Panc1 (cell line): ENCODE results near the gene POU5F2. TPM values are rescaled to one million over a fixed set of nuclear protein-coding genes. Genes with fewer than 3 reads are reported as not detected.

Experiments used
- ATAC-seq: fragments of 200-7000 bp; cut with Tn5 transposase; 2 replicates; pipeline ENCODE4 v1.9.1; 2020; ENCODE audit warnings: mild to moderate bottlenecking, moderate library complexity
- BruUV-seq: library from RNA; stranded (reverse); fragments of 400-500 nt; replicated peaks from 2 replicates; lab custom pipeline; 2021; lab: Mats Ljungman, UMichigan
- CTCF ChIA-PET: fragments of 300-600 bp; sonication (Branson Sonifier 250); formaldehyde crosslinking; loops from one replicate; lab custom pipeline; 2022; ENCODE audit warnings: antibody characterized with exemption; lab: Charles Lee
- POLR2A ChIA-PET: fragments of 300-600 bp; sonication (Branson Sonifier 250); formaldehyde crosslinking; loops from one replicate; lab custom pipeline; 2022; ENCODE audit warnings: antibody characterized with exemption; lab: Charles Lee
- DNase-seq: peaks from one replicate; pipeline ENCODE4 v3.0.0-alpha.2; 2010; ENCODE audit warnings: low read depth, low spot score
- H3K27ac ChIP-seq: 2 replicates; pipeline ENCODE4 v1.5.1; 2011; ENCODE audit warnings: mild to moderate bottlenecking, low read length, inconsistent platforms
- H3K27me3 ChIP-seq: fragments of 200-500 bp; sonication (Bioruptor generic); 2 replicates; pipeline ENCODE4 v1.6.0; 2014; ENCODE audit warnings: low read length, inconsistent platforms; ENCODE audit not compliant: control insufficient read depth, insufficient read depth
- H3K36me3 ChIP-seq: fragments of 200-500 bp; sonication (Bioruptor generic); 2 replicates; pipeline ENCODE4 v1.5.1; 2014; ENCODE audit warnings: inconsistent platforms, mild to moderate bottlenecking, low read length, moderate library complexity; ENCODE audit not compliant: control insufficient read depth, insufficient read depth
- H3K4me1 ChIP-seq: 2 replicates; pipeline ENCODE4 v1.5.1; 2011; ENCODE audit warnings: inconsistent platforms, mild to moderate bottlenecking, low read length, moderate library complexity; ENCODE audit not compliant: control insufficient read depth, insufficient read depth
- H3K4me3 ChIP-seq, 2 experiments: 2 replicates each; pipeline ENCODE4 v1.5.1; 2011 to 2012; ENCODE audit warnings: low read depth in 2 of 2, low read length in 2 of 2, mild to moderate bottlenecking in 2 of 2, inconsistent platforms in 1 of 2, moderate library complexity in 1 of 2
- H3K9me3 ChIP-seq: fragments of 200-500 bp; sonication (Bioruptor generic); 2 replicates; pipeline ENCODE4 v1.5.1; 2014; ENCODE audit warnings: low read depth, mild to moderate bottlenecking, inconsistent platforms, low read length, moderate library complexity; ENCODE audit not compliant: control insufficient read depth, insufficient read depth
- CTCF ChIP-seq: fragments of 450-650 bp; IDR thresholded peaks from 2 replicates; pipeline ENCODE4 v1.5.1; 2017; ENCODE audit warnings: mild to moderate bottlenecking
- POLR2AphosphoS5 ChIP-seq: IDR thresholded peaks from 2 replicates; pipeline ENCODE4 v1.6.1; 2012; ENCODE audit warnings: mild to moderate bottlenecking, low read depth, low read length, moderate library complexity
- SIN3A ChIP-seq: IDR thresholded peaks from 2 replicates; pipeline ENCODE4 v1.6.1; 2012; ENCODE audit warnings: low read depth, mild to moderate bottlenecking, low read length, moderate library complexity, borderline replicate concordance; ENCODE audit not compliant: insufficient read depth
- TCF7L2 ChIP-seq: IDR thresholded peaks from 2 replicates; pipeline ENCODE4 v1.6.1; 2011; ENCODE audit warnings: mild to moderate bottlenecking, low read depth, low read length, inconsistent platforms
- in situ Hi-C: cut with HindIII; loops from 2 replicates; pipeline ENCODE4 v1.10.0; 2016; ENCODE audit warnings: low sequenced_read_pairs, low pct_unique_long_range_greater_than_20kb
- intact Hi-C: fragments of 100-400 bp; cut with micrococcal nuclease; formaldehyde crosslinking; loops from one replicate; pipeline ENCODE4 v1.10.0; 2022; ENCODE audit not compliant: unreplicated experiment
- total RNA-seq: library from RNA; stranded (reverse); gene quantifications from one replicate; pipeline ENCODE4 v1.2.1, GENCODE V29; 2021; ENCODE audit not compliant: unreplicated experiment
- TF ChIP-seq, protein P1 (sequence below), 2 experiments: IDR thresholded peaks; 2 replicates each; pipeline ENCODE4 v1.6.1; 2011 to 2012; ENCODE audit warnings: low read depth in 2 of 2, control low read depth in 1 of 2, low read length in 1 of 2, mild to moderate bottlenecking in 1 of 2, moderate library complexity in 1 of 2; ENCODE audit not compliant: insufficient read depth in 1 of 2

The POU5F2 gene
- total RNA-seq, 1 experiment from 2014 or later, result 0.39 TPM

GRCh38 chr5:93789173-93790067 is 48.0 kb upstream of the POU5F2 start:
- Histone ChIP-seq H3K4me1 (no peaks in the 10 kb centered on the region), H3K9me3 (no peaks in the 10 kb centered on the region), H3K27me3 (no peaks in the 10 kb centered on the region), H3K36me3 (no peaks in the 10 kb centered on the region), H3K4me3 (no peak overlapping the region), H3K27ac (no peak overlapping the region)
- in situ Hi-C loops (no loop called here), intact Hi-C loops (no loop called here)
- ChIA-PET CTCF (no interaction called here), POLR2A (no interaction called here)
- no peak for DNase-seq
- no TSS peak for BruUV-seq
- ATAC-seq, result no peak
- no peak for TF ChIP-seq SIN3A
- TF ChIP-seq TCF7L2, result no peak
- TF ChIP-seq, protein P1, sequence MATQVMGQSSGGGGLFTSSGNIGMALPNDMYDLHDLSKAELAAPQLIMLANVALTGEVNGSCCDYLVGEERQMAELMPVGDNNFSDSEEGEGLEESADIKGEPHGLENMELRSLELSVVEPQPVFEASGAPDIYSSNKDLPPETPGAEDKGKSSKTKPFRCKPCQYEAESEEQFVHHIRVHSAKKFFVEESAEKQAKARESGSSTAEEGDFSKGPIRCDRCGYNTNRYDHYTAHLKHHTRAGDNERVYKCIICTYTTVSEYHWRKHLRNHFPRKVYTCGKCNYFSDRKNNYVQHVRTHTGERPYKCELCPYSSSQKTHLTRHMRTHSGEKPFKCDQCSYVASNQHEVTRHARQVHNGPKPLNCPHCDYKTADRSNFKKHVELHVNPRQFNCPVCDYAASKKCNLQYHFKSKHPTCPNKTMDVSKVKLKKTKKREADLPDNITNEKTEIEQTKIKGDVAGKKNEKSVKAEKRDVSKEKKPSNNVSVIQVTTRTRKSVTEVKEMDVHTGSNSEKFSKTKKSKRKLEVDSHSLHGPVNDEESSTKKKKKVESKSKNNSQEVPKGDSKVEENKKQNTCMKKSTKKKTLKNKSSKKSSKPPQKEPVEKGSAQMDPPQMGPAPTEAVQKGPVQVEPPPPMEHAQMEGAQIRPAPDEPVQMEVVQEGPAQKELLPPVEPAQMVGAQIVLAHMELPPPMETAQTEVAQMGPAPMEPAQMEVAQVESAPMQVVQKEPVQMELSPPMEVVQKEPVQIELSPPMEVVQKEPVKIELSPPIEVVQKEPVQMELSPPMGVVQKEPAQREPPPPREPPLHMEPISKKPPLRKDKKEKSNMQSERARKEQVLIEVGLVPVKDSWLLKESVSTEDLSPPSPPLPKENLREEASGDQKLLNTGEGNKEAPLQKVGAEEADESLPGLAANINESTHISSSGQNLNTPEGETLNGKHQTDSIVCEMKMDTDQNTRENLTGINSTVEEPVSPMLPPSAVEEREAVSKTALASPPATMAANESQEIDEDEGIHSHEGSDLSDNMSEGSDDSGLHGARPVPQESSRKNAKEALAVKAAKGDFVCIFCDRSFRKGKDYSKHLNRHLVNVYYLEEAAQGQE (IDR thresholded peaks at IDR 0.05; ENCODE audit: insufficient read depth in 1 of 2, low read depth in 2 of 2, low read length in 1 of 2), result no peak
- peak; percentile 11; the same call in 1 of the 2 replicates for TF ChIP-seq CTCF
- TF ChIP-seq POLR2AphosphoS5, result no peak

DNA sequence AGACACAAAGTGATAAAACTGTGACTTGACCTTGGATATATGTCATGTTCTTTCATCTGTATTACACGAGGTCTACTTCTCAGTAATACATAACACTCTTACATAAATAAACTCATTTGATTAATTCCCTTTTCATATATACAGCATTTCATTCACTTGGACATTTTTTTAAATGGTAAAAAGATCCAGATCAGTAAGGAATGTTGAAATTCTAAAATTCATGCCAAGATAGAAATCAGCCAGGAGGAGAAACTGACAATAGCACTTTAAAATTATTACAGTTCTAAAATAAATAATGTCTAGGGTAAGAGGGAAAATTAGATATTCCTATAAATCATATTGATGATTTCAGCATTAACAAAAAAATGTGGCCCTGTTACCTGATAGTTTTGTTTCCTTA is 46.2 kb upstream of the POU5F2 start:
- no peak for TF ChIP-seq POLR2AphosphoS5
- no peak for TF ChIP-seq TCF7L2
- TF ChIP-seq, protein P1 (IDR thresholded peaks at IDR 0.05; ENCODE audit: insufficient read depth in 1 of 2, low read depth in 2 of 2, low read length in 1 of 2), result no peak
- no peak for TF ChIP-seq SIN3A
- ChIA-PET CTCF (no interaction called here), POLR2A (no interaction called here)
- Histone ChIP-seq H3K27me3 (no peaks in the 10 kb centered on the region), H3K27ac (no peak overlapping the region), H3K4me3 (no peak overlapping the region), H3K36me3 (no peaks in the 10 kb centered on the region), H3K9me3 (no peaks in the 10 kb centered on the region), H3K4me1 (no peaks in the 10 kb centered on the region)
- ATAC-seq, result no peak
- BruUV-seq, result no TSS peak
- DNase-seq, result no peak
- intact Hi-C loops, result no loop called here
- in situ Hi-C loops, result no loop called here
